Melanocyte of skin (primary cell): ENCODE results near the gene HTR1B. TPM values are rescaled to one million over a fixed set of nuclear protein-coding genes. Genes with fewer than 3 reads are reported as not detected.

Experiments
- total RNA-seq, 2 donors: library from RNA; depleted of rRNA; stranded (reverse); fragments of >200 nt; gene quantifications; 2 replicates each; pipeline ENCODE4 v1.2.3, GENCODE V29; 2012

HTR1B gene, protein sequence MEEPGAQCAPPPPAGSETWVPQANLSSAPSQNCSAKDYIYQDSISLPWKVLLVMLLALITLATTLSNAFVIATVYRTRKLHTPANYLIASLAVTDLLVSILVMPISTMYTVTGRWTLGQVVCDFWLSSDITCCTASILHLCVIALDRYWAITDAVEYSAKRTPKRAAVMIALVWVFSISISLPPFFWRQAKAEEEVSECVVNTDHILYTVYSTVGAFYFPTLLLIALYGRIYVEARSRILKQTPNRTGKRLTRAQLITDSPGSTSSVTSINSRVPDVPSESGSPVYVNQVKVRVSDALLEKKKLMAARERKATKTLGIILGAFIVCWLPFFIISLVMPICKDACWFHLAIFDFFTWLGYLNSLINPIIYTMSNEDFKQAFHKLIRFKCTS
- total RNA-seq = not detected

DNA sequence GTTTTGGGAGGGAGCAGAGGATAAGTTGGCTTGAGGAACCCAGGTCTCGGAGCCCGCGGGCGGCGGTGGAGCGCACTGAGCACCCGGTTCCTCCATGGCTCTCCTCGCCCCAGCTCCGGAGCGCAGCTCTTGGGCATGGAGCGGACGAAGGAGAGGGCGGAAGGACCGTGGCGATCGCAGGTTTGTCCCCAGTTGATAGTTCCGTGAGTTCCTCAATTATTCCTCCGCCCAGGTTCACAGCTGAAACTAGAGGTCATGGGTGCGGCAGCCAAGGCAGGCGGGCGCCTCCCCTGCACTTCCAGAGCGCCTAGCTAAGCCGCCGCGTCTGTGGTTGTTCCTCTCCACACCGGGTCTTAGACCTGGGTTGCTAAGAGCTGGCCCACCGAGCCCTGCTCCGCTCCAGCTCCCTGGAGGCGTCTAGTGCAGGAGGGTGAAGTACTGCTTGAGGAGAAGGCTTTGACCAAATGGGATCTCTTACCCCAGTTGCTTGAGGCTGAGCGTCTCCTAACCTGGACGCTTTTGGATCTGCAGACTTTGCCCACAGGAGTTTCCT lies at the start of gene HTR1B:
HTR1B (minus strand) TSS at position 184 of the 553 bp plus-strand sequence; CDS start at position 96, 88 bp downstream.

Other genes starting within 250 kb of the HTR1B start
- not detected for gene MEI4, start 189.5 kb upstream of the HTR1B start, total RNA-seq